ENCODE measurements around the gene MARCHF10.

The MARCHF10 gene

DNA sequence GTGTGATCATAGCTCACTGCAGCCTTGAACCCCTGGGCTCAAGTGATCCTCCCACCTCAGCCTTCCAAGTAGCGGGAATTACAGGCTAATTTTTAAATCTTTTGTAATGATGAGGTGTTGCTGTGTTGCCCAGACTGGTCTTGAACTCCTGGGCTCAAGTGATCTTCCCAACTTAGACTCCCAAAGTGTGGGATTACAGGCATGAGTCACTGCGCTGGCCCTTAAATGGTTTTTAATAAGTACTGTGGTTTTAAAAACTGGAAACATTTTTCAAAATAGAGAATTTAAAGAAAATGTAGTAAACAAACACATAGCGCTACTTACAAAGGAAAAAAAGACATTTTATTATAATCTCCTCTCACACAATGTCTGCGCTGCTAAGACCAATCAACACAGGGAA lies 32.2 kb downstream of the MARCHF10 start:
- no peaks in the 10 kb centered on the region for H3K4me1 Mint-ChIP-seq
- H3K27ac Mint-ChIP-seq (ENCODE audit: low read depth), result no peak overlapping the region
- H3K27me3 Mint-ChIP-seq, result peaks cover 51% of the 10 kb centered on the region
- no peak for DNase-seq (ENCODE audit: low spot score in 2 of 2)
- no peak for ATAC-seq (replicated peaks; ENCODE audit: extremely low read depth, poor library complexity, severe bottlenecking)
- no peak overlapping the region for H3K4me3 Mint-ChIP-seq
- no peaks in the 10 kb centered on the region for H3K36me3 Mint-ChIP-seq (ENCODE audit: insufficient read depth)
- H3K9me3 Mint-ChIP-seq, result no peaks in the 10 kb centered on the region

GRCh38 chr17:62774338-62774737 lies 33.8 kb downstream of the MARCHF10 start:
- Mint-ChIP-seq H3K27ac (ENCODE audit: low read depth) (no peak overlapping the region), H3K4me1 (no peaks in the 10 kb centered on the region), H3K27me3 (peaks cover 44% of the 10 kb centered on the region), H3K4me3 (no peak overlapping the region), H3K9me3 (no peaks in the 10 kb centered on the region), H3K36me3 (ENCODE audit: insufficient read depth) (no peaks in the 10 kb centered on the region)
- ATAC-seq (replicated peaks; ENCODE audit: extremely low read depth, poor library complexity, severe bottlenecking), result no peak
- no peak for DNase-seq (ENCODE audit: low spot score in 2 of 2)

DNA sequence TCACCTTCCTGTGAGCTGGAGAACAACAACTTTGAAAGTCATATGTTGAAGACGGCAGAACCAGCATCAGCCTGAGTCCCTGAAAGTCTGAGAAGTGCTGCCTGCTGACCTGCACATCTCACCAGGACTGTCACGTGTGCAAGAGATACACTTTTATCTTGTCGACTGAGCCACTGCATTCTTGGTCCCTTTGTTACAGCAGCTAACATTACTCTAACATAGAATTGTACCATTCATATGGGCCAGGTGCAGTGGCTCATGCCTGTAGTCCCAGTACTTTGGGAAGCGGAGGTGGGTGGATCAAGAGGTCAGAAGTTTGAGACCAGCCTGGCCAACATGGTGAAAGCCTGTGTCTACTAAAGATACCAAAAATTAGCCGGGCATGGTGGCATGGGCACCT lies 40.1 kb downstream of the MARCHF10 start:
- H3K36me3 Mint-ChIP-seq (ENCODE audit: insufficient read depth), result no peaks in the 10 kb centered on the region
- ATAC-seq (replicated peaks; ENCODE audit: extremely low read depth, poor library complexity, severe bottlenecking) (no peak), DNase-seq (ENCODE audit: low spot score in 2 of 2) (no peak)
- no peaks in the 10 kb centered on the region for H3K9me3 Mint-ChIP-seq
- H3K27me3 Mint-ChIP-seq, result peaks cover 40% of the 10 kb centered on the region
- no peak overlapping the region for H3K27ac Mint-ChIP-seq (ENCODE audit: low read depth)
- H3K4me1 Mint-ChIP-seq, result no peaks in the 10 kb centered on the region
- no peak overlapping the region for H3K4me3 Mint-ChIP-seq

- H3K4me1 Mint-ChIP-seq, result no peaks in the 10 kb centered on the region
- no peaks in the 10 kb centered on the region for H3K36me3 Mint-ChIP-seq (ENCODE audit: insufficient read depth)
- H3K27ac Mint-ChIP-seq (ENCODE audit: low read depth), result no peak overlapping the region
- no peaks in the 10 kb centered on the region for H3K9me3 Mint-ChIP-seq
- H3K4me3 Mint-ChIP-seq, result no peak overlapping the region
- peaks cover 49% of the 10 kb centered on the region for H3K27me3 Mint-ChIP-seq
- DNase-seq (ENCODE audit: low spot score in 2 of 2) (no peak), ATAC-seq (replicated peaks; ENCODE audit: extremely low read depth, poor library complexity, severe bottlenecking) (no peak)
These were observed 42.8 kb downstream of the MARCHF10 start for GRCh38 chr17:62765351-62765750.

- Mint-ChIP-seq H3K9me3 (no peaks in the 10 kb centered on the region), H3K27ac (ENCODE audit: low read depth) (no peak overlapping the region), H3K4me1 (no peaks in the 10 kb centered on the region), H3K27me3 (peaks cover 58% of the 10 kb centered on the region), H3K36me3 (ENCODE audit: insufficient read depth) (no peaks in the 10 kb centered on the region), H3K4me3 (no peak overlapping the region)
- no peak for ATAC-seq (replicated peaks; ENCODE audit: extremely low read depth, poor library complexity, severe bottlenecking)
- no peak for DNase-seq (ENCODE audit: low spot score in 2 of 2)
These were observed 44.1 kb downstream of the MARCHF10 start for GRCh38 chr17:62763891-62764600.

DNA sequence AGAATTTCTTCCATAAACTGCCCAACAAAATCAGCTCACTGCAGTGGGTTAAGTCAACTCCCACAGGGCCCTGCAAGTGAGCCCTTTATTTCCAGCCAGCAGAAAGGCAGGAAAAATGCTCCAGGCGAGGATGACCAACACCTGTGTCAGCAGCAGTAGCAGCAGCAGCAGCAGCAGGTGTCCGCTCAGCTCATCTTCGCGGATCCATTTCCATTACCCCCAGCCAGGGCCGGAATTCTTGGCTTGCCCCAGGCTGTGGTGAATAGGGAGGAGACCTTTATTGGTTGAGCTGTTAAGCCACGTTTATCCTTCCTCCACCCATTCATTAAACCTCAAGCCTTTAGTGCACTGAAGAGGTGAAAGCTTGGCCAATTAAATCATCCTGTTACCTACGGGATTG lies 46.2 kb downstream of the MARCHF10 start:
- Mint-ChIP-seq H3K9me3 (no peaks in the 10 kb centered on the region), H3K27ac (ENCODE audit: low read depth) (no peak overlapping the region), H3K36me3 (ENCODE audit: insufficient read depth) (no peaks in the 10 kb centered on the region), H3K4me1 (no peaks in the 10 kb centered on the region), H3K27me3 (peaks cover 55% of the 10 kb centered on the region), H3K4me3 (no peak overlapping the region)
- DNase-seq (ENCODE audit: low spot score in 2 of 2) (no peak), ATAC-seq (replicated peaks; ENCODE audit: extremely low read depth, poor library complexity, severe bottlenecking) (no peak)

GRCh38 chr17:62760945-62761267 lies 47.2 kb downstream of the MARCHF10 start:
- ATAC-seq (replicated peaks; ENCODE audit: extremely low read depth, poor library complexity, severe bottlenecking) (no peak), DNase-seq (ENCODE audit: low spot score in 2 of 2) (no peak)
- no peaks in the 10 kb centered on the region for H3K9me3 Mint-ChIP-seq
- H3K36me3 Mint-ChIP-seq (ENCODE audit: insufficient read depth), result no peaks in the 10 kb centered on the region
- no peak overlapping the region for H3K27ac Mint-ChIP-seq (ENCODE audit: low read depth)
- H3K4me1 Mint-ChIP-seq, result no peaks in the 10 kb centered on the region
- H3K4me3 Mint-ChIP-seq, result no peak overlapping the region
- H3K27me3 Mint-ChIP-seq, result peaks cover 49% of the 10 kb centered on the region

- H3K27ac Mint-ChIP-seq (ENCODE audit: low read depth), result no peak overlapping the region
- ATAC-seq (replicated peaks; ENCODE audit: extremely low read depth, poor library complexity, severe bottlenecking) (no peak), DNase-seq (ENCODE audit: low spot score in 2 of 2) (no peak)
- H3K4me3 Mint-ChIP-seq, result no peak overlapping the region
- H3K9me3 Mint-ChIP-seq, result no peaks in the 10 kb centered on the region
- no peaks in the 10 kb centered on the region for H3K36me3 Mint-ChIP-seq (ENCODE audit: insufficient read depth)
- H3K4me1 Mint-ChIP-seq, result no peaks in the 10 kb centered on the region
- H3K27me3 Mint-ChIP-seq, result peaks cover 48% of the 10 kb centered on the region
These were observed 47.8 kb downstream of the MARCHF10 start for GRCh38 chr17:62760059-62760944.

GRCh38 chr17:62757500-62757951 lies 50.6 kb downstream of the MARCHF10 start:
- Mint-ChIP-seq H3K27me3 (peaks cover 25% of the 10 kb centered on the region), H3K27ac (ENCODE audit: low read depth) (no peak overlapping the region), H3K4me1 (no peaks in the 10 kb centered on the region), H3K9me3 (no peaks in the 10 kb centered on the region), H3K36me3 (ENCODE audit: insufficient read depth) (no peaks in the 10 kb centered on the region), H3K4me3 (no peak overlapping the region)
- no peak for DNase-seq (ENCODE audit: low spot score in 2 of 2)
- no peak for ATAC-seq (replicated peaks; ENCODE audit: extremely low read depth, poor library complexity, severe bottlenecking)

DNA sequence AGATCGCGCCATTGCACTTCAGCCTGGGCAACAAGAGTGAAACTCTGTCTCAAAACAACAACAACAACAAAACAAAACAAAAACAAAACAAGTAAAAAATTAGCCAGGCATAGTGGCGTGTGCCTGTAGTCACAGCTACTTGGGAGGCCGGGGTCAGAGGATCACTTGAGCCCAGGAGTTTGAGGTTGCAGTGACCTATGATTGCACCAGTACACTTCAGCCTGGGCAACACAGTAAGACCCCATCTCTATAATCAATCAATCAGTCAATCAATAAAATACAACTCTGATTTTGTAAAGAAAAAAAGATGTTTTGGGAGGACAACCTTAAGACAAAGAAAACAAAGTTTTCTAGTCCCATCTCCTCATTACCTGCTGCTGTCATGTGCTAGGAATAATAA lies 51.9 kb downstream of the MARCHF10 start:
- Mint-ChIP-seq H3K36me3 (ENCODE audit: insufficient read depth) (no peaks in the 10 kb centered on the region), H3K4me1 (no peaks in the 10 kb centered on the region), H3K4me3 (no peak overlapping the region), H3K27me3 (peaks cover 17% of the 10 kb centered on the region), H3K9me3 (no peaks in the 10 kb centered on the region), H3K27ac (ENCODE audit: low read depth) (no peak overlapping the region)
- DNase-seq (ENCODE audit: low spot score in 2 of 2) (no peak), ATAC-seq (replicated peaks; ENCODE audit: extremely low read depth, poor library complexity, severe bottlenecking) (no peak)

- Mint-ChIP-seq H3K4me3 (no peak overlapping the region), H3K36me3 (ENCODE audit: insufficient read depth) (no peaks in the 10 kb centered on the region), H3K9me3 (no peaks in the 10 kb centered on the region), H3K27ac (ENCODE audit: low read depth) (no peak overlapping the region), H3K27me3 (peaks cover 8% of the 10 kb centered on the region), H3K4me1 (no peaks in the 10 kb centered on the region)
- no peak for DNase-seq (ENCODE audit: low spot score in 2 of 2)
- ATAC-seq (replicated peaks; ENCODE audit: extremely low read depth, poor library complexity, severe bottlenecking), result no peak
These were observed 52.8 kb downstream of the MARCHF10 start for GRCh38 chr17:62755141-62755851.

GRCh38 chr17:62754631-62755030 lies 53.5 kb downstream of the MARCHF10 start:
- Mint-ChIP-seq H3K4me1 (no peaks in the 10 kb centered on the region), H3K9me3 (no peaks in the 10 kb centered on the region), H3K4me3 (no peak overlapping the region), H3K36me3 (ENCODE audit: insufficient read depth) (peaks cover 1% of the 10 kb centered on the region), H3K27me3 (peaks cover 7% of the 10 kb centered on the region), H3K27ac (ENCODE audit: low read depth) (no peak overlapping the region)
- no peak for DNase-seq (ENCODE audit: low spot score in 2 of 2)
- ATAC-seq (replicated peaks; ENCODE audit: extremely low read depth, poor library complexity, severe bottlenecking), result no peak
